HG03139 (cell line): ENCODE measurements around the gene DLEC1.
A peak's percentile ranks its signal among the peaks of the same experiment; 100 is the strongest.
"Not testable (repeated sequence)": the region's sequence is repeated elsewhere in the genome, so short reads cannot be mapped to it uniquely, and the experiment has no call there.

ENCODE experiments used
- ATAC-seq: cut with Tn5 transposase; IDR thresholded peaks from one replicate; pipeline ENCODE4 v1.9.1; 2021; ENCODE audit not compliant: unreplicated experiment

Gene DLEC1

DNA sequence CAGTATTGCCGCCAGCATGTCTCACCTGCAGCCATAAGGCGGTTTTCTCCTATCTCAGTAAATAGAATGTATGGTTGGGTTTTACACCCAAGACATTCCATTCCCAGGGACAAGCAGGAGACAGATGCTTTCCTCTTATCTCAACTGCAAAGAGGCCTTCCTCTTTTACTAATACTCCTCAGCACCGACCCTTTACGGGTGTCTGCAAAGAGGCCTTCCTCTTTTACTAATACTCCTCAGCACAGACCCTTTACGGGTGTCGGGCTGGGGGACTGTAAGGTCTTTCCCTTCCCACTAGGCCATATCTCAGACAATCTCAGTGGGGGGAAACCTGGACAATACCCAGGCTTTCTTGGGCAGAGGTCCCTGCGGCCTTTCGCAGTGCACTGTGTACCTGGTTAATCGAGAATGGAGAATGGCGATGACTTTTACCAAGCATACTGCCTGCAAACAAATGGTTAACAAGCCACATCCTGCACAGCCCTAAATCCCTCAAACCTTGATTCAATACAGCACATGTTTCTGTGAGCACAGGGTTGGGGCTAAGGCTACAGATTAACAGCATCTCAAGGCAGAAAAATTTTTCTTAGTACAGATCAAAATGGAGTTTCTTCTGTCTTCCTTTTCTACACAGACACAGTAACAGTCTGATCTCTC is 96.7 kb downstream of the DLEC1 start:
- ATAC-seq, result not testable (repeated sequence)

DNA sequence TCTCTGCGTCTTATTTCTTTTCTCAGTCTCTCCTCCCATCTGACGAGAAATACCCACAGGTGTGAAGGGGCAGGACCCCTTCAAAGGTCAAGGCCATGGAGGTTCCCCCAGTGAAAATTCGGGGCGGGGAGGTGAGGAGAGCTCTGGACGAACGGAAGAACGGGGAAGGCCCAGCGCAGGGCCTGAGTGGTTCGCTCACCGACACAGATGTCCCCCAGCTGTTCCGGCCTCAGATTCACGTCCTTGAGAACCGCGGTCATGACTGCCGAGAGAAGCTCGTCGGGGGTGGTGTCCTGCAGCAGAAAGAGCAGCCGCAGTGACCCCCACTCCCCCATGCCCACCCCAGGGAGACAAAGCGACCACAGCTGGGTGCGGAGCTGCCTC is 97.4 kb downstream of the DLEC1 start:
- ATAC-seq, result no peak

DNA sequence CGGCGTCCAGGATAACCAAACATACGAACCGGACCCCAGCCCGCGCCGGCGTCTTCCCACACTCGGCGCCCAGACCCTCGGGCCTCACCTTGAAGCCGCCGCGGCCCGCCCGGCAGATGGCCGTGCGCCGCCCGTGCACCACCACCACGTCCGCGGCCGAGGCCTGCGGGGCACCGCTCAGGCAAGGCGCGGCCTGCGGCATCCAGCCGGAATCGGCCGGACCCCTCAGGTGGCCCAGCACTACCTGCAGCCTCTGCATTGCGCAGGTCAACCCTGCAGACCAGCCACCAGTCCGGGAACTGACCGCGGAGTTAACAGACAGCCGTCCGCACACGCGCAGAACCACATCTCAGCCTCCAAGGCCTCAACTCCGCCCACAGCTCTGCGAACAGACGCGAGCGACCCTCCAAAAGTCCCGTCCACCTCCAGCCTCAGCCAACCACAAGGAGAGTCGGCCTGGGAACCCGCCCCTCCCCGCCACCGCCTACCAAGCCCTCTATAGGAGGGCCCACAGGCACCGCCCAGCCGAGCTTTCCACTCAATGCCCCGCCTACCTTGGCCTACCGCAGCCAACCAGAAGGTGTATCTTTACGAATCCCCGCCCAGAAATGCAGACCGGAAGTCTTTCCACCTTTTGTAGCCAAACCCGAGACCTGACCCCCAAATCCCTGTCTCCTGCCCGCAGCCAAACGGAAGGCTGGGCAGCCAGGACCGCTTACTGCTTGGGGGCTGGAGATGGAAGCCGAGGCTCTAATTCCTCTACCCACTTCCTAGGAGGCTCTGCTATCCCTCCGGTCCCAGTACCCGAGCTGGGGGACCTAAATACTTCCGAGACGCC is 98.0 kb downstream of the DLEC1 start, which contains the start of gene ACAA1:
TSS of gene ACAA1 (minus strand) at position 351 of the 838 bp plus-strand sequence. CDS start at position 259, 92 bp downstream.
- peak; percentile 84 for ATAC-seq

DNA sequence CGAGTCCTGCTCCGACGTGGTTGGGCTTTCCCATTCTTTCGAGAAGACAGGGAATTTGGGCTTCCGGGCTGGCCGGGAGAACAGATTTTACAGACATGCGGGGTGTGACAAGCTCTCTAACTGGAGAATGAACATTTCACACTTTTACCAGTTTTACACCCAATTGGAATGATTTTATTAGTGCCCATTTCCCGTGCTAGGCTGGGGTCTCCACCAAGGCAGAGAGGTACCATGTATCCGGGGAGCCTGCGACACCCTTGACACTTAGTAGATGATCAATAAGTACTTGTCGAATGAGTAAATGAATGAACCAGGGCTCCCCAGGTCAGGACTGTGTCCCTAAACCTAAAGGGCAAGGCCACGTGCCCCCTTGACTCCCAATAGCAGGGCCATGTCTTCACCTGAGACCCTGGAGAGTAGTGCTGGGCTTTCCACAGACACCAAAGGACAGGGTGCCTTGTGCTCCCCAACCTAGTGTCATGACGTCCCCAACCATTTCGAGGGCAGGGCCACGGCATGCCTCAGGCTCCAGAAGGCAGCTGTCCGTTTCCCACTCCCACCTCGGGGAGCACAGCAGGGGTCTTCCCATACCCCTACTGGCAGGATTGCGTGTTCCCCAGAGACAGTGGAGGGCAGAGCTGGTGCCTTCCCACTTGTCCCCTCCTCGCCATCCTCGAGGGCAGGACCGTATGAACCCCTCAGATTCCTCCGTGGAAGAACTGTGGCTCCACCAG is 98.8 kb downstream of the DLEC1 start:
- ATAC-seq, result no peak

DNA sequence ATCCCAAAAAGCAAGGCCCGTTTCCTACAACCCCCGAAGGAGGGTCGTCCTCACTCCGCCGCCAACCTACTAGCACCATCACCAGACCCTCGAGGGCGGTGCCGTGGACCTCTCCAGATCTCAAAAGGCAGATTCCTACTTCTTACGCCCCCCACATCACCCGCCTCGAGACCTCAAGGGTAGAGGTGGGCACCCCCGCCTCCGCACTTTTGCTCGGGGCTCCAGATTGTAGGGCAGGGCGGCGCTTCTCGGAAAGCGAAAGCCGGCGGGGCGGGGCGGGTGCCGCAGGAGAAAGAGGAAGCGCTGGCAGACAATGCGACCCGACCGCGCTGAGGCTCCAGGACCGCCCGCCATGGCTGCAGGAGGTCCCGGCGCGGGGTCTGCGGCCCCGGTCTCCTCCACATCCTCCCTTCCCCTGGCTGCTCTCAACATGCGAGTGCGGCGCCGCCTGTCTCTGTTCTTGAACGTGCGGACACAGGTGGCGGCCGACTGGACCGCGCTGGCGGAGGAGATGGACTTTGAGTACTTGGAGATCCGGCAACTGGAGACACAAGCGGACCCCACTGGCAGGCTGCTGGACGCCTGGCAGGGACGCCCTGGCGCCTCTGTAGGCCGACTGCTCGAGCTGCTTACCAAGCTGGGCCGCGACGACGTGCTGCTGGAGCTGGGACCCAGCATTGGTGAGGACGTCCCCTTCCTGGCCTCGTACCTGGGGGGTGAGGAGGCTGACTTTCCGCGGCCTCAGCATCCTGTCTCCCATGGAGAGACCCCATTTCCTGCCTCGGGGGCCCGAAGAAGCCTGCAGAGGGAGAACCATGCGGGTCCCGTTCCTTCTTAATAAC is 99.6 kb downstream of the DLEC1 start, which contains the start of gene MYD88:
TSS of gene MYD88 (plus strand) at position 313 of the 842 bp plus-strand sequence. CDS start at position 353, 40 bp downstream.
- ATAC-seq, result peak; percentile 38

DNA sequence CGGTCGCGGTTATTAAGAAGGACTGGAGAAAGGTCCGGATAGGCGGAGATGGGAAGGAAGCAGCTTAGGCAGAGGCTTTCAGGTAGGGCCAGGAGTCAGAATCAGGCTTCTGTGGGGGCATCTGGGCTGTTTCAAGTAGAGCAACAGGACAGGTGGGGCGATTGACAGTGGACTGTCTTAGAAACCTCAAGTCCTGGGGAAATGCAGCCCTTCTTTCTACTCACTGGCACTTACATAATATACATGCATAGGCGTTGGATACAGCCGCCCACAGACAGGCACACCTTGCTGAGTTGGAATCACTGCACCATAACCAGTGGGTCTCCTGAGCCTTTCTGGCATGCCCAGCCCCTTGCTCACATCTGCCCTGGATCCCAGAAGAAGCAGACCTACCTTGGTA is 100.2 kb downstream of the DLEC1 start:
- no peak for ATAC-seq

DNA sequence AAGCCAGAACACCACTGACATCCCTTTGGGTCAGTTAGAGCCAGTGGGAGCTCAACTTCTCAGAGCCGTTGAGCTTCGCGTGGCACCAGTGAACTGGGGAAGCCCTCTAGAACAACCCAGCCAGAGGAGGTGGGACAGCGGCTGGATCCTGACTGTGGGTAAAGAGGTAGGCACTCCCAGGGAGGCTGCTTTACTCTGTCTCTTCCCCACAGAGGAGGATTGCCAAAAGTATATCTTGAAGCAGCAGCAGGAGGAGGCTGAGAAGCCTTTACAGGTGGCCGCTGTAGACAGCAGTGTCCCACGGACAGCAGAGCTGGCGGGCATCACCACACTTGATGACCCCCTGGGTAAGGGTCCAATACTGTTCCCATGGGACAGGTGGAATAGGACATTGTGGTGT is 100.6 kb downstream of the DLEC1 start:
- ATAC-seq, result no peak

DNA sequence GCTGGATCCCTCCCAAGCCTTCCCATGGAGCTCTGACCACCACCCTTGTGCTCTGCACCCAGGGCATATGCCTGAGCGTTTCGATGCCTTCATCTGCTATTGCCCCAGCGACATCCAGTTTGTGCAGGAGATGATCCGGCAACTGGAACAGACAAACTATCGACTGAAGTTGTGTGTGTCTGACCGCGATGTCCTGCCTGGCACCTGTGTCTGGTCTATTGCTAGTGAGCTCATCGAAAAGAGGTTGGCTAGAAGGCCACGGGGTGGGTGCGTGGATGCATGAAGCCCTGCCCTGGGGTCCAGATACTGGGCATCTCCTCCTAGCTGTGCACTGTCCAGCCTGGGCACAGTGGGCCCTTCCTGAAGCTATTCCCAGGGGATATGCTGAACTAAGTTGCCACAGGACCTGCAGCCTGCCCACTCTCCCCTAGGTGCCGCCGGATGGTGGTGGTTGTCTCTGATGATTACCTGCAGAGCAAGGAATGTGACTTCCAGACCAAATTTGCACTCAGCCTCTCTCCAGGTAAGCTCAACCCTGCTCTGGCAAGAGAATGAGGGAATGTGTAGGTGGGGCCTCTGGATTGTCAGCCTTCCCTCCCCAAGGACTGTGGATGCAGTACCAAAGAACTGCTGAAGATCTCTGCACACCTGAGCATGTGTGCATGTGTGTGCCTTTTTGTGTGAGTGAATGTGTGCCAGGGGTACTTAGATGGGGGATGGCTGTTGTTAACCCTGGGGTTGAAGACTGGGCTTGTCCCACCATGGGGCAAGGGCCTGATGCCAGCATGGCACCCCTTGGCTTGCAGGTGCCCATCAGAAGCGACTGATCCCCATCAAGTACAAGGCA is 101.5 kb downstream of the DLEC1 start:
- no peak for ATAC-seq

DNA sequence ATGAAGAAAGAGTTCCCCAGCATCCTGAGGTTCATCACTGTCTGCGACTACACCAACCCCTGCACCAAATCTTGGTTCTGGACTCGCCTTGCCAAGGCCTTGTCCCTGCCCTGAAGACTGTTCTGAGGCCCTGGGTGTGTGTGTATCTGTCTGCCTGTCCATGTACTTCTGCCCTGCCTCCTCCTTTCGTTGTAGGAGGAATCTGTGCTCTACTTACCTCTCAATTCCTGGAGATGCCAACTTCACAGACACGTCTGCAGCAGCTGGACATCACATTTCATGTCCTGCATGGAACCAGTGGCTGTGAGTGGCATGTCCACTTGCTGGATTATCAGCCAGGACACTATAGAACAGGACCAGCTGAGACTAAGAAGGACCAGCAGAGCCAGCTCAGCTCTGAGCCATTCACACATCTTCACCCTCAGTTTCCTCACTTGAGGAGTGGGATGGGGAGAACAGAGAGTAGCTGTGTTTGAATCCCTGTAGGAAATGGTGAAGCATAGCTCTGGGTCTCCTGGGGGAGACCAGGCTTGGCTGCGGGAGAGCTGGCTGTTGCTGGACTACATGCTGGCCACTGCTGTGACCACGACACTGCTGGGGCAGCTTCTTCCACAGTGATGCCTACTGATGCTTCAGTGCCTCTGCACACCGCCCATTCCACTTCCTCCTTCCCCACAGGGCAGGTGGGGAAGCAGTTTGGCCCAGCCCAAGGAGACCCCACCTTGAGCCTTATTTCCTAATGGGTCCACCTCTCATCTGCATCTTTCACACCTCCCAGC is 102.4 kb downstream of the DLEC1 start:
- ATAC-seq, result no peak

DNA sequence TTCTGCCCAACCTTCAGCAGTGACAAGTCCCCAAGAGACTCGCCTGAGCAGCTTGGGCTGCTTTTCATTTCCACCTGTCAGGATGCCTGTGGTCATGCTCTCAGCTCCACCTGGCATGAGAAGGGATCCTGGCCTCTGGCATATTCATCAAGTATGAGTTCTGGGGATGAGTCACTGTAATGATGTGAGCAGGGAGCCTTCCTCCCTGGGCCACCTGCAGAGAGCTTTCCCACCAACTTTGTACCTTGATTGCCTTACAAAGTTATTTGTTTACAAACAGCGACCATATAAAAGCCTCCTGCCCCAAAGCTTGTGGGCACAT is 102.9 kb downstream of the DLEC1 start:
- no peak for ATAC-seq

DNA sequence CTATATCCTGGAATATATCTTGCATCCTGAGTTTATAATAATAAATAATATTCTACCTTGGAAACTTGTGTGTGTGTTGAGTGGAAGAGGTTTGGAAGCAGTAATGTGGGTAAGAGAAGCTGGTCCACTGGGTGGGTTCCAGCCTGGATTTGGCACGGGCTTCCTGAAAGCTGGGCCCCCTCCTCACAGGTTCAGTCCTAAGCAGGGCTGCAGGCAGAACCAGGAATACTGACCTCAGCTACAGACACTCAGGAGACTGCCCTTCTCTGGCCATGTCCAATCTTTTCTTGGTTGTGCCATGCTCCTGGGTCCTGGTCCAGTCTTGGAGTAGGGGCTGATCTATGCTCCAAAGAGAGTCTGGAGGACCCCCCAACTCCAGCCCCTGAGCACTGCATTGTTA is 104.0 kb downstream of the DLEC1 start:
- ATAC-seq, result no peak

DNA sequence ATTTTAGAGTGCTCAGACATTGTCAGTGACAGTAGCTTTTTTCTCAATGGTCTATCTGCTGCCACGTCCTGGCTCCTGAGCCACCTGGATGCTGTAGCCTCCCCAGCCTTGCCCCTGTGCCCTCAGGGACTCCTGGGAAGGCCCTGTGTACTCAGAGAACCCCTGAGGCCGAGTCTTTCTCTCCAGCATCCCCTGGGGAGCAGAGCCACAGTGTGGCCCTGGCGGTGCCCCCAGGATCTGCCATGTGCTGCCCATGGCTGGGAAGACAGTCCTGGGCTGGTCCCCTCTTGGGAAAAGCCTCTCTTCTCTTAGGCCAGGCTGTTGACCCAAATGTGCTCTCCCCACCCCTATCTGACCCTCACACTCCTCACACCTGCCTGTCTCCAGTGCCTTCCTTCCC is 104.5 kb downstream of the DLEC1 start:
- ATAC-seq, result no peak

DNA sequence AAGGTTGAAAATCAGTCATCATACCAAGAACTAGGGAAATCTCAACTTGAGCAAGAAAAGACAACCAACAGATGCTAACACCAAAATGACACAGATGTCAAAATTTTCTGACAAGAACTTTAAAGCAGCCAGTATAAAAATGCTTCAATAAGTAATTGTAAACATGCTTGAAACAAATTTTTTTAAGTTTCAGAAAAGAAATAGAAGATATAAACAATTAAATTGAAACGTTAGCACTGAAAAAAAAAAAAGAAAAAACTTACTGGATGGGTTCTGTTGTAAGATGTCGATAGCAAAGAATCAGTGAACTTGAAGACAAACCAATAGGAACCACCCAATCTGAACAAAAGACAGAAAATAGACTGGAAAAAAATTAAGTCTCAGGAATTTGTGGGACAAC is 107.5 kb downstream of the DLEC1 start:
- no peak for ATAC-seq

DNA sequence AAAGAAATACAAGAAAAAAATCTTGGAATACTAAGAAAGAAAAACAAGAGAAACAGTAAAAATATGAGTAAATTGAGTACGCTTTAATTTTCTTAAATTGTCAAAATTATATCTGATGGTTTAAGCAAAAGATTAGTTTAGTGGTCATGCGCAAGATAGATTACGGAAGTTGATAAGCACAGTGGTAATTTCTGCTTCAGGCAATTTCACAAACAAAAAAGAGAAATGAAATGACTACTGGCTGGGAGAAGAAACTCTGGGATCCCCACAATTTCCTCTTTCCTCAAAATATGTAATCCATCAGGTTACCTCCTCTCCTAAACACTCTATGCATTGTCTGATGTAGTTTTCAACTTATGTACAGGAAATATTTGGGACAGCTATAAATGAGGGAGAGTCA is 108.4 kb downstream of the DLEC1 start:
- ATAC-seq, result no peak

DNA sequence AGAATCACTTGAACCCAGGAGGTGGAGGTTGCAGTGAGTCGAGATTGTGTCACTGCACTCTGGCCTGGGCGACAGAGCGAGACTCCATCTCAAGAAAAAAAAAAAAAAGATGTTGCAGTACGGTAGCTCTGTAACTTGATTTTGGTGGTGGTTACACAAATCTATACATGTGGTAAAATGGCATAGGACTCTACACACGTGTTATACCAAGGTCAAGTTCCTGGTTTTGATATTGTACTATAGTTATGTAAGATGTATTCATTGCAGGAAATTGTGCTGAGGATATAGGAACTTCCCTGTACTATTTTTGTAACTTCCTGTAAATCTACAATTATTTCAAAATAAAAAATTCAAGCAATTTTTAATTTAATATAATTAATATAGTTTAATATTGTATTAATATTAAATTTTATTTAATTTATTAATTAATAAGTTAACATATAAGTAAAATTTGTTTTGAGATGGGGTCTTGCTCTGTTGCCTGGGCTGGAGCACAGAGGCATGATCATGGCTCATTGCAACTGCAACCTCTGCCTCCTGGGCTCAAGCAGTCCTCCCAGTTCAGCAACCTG is 109.4 kb downstream of the DLEC1 start:
- no peak for ATAC-seq

DNA sequence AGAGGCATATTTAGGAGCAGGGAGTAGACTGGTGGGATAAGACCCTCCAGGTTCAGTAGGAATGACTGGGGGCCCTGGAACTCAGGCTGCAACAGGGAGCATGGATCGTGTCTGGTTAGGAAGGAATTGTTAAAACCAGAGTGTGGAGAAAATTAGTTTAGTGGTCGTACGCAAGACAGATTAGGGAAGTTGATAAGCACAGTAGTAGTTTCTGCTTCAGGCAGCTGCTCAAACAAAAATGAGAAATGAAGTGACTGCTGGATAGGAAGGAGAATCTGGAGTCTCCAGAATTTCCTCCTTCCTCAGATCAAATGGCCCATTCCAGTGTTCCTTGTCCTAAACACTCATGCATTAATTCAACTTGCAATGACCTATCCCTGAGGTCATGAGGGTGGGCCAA is 110.7 kb downstream of the DLEC1 start:
- ATAC-seq, result no peak

DNA sequence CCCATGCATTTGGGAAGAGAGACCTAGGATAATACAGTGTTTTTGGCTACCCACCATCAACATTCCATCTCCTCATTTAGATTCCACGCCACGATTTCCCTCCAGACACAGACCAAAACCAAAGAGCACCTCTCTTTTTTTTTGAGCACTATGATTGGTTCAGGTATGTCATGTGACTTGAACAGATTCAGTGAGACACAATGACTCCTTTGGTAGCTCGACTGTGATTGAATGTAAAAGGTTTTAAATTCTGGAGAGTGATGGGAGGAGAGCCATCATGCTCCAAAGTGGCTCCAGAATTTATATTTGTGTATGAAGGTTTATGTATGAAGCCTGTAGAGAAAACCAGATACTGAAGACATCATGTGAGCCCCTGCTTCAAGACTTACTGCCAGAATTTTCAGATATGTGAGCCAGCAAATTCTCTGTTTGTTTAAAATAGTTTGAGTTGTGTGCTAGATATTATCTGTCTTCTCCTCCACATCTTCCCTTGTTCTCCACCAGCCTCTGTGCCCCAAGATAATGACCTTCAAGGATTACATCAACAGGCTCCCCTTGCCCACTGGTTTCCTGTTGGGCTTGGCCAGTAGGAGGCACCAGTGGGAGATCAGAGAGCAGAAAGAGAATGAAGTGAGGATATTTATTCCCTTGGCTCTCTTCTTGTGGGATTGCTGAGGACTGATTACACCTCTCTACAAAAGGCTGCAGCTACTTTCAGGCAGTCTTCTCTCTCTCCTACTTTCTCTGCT is 111.9 kb downstream of the DLEC1 start:
- no peak for ATAC-seq

DNA sequence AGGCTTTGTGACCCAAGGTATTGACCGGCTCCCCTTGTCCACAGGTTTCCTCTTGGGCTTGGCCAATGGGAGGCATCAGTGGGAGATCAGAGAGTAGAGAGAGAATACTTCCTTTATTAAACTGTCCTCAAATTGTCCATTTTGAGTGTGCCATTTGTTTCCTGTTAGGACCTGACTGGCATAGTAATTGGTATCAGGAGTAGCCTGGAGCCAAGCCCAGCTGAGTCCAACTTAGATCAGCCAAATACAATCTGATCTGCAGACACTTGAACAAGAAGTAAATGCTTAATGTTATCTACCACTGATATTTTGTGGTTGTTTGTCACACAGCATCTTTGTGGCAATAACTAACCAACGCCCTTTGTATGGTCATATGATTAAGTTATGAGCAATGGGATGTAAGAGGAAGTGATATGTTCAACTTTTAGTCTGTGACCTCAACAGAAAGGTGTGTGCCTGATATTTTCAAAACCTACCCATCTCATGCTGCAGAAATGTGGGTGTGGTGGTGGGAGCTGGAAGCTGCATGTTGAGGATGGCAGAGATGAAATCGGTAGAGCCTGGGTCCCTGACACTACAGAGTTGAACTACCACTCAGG is 112.8 kb downstream of the DLEC1 start:
- no peak for ATAC-seq
